Lung microvascular endothelial cell (primary cell): ENCODE measurements around the gene GIPC3. TPM values are rescaled to one million over a fixed set of nuclear protein-coding genes. Genes with fewer than 3 reads are reported as not detected.
"Not testable (repeated sequence)": the region's sequence is repeated elsewhere in the genome, so short reads cannot be mapped to it uniquely, and the experiment has no call there.

ENCODE experiments used
- DNase-seq, 2 donors: peaks; one replicate each; pipeline versions ENCODE4 v3.0.0 to v3.0.0-alpha.2; 2010; ENCODE audit warnings: low read depth in 2 of 2
- total RNA-seq: library from RNA; depleted of rRNA; stranded (reverse); fragments of >200 nt; gene quantifications from 2 replicates; pipeline ENCODE4 v1.2.1, GENCODE V29; 2014

Gene GIPC3
- total RNA-seq, 1 donor from 2014 or later = 0.20 TPM

DNA sequence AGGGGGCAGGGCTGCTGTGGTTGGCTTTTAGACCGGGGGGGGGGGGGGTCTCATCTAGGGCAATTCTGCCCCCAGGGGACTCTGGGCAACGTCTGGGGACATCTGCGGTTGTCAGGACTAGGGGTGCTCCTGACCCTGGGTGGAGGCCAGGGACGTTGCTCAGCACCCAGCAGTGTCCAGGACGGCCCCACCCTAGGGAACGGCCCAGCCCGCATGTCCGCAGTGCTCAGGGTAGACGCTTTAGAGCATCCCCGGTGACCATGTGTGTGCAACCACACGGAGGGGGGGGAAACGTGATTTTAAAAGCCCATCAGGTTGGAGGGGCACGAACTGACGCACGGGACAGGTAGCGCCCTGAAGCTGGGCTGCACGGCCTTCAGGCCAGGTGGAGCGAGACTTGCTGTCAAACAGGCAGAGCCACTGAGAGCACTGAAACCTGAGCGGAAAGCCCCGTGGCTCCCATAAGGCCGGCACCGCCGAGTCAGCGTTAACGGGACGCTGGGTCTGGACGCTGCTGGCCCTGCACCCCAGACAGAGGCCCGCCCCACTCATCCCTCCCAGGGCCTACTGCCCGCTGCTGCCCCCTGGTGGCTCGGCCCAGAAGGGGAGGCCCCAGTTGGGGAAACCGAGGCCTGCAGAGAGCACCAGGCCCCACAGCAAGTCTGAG is 33.0 kb downstream of the GIPC3 start:
- peak; percentile 58 to 77 for DNase-seq

DNA sequence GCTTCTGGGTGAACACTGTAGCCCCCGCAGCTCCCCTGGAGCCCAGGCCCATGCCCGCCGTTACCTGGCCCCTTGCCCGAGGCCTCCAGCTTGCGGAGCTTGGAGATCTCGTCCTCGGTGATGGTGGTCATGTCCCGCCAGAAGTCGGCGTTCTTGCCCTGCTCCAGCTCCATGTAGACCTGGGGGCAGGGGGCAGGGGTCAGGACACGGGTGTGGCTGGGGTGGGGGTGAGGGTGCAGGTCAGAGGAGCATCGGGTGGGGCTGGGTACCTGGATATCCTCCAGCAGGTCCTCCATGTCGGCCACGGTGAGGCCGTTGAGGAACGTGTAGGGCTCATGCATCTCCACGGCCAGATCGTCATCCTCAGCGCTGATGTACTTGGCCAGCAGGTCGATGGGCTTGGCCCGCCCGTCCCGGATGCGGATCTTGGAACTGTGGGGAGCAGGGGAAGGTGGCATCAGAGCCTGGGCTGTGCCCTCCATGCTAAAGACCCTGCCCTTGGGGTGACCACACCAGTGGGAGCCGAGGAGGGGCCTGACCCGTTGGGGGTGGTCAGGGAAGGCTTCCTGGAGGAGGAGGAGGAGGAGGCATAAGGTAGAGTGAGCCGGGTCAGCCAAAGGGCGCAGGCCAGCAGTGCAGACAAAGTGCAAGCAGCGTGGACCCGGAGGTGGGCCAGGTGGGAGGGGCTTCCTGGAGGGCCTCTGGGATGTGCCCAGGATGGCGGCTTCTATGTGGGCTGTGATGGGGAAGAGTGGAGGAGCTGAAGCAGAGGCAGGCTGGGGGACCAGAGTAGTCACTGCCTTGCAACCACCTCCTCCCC is 33.7 kb downstream of the GIPC3 start:
- DNase-seq = no peak

DNA sequence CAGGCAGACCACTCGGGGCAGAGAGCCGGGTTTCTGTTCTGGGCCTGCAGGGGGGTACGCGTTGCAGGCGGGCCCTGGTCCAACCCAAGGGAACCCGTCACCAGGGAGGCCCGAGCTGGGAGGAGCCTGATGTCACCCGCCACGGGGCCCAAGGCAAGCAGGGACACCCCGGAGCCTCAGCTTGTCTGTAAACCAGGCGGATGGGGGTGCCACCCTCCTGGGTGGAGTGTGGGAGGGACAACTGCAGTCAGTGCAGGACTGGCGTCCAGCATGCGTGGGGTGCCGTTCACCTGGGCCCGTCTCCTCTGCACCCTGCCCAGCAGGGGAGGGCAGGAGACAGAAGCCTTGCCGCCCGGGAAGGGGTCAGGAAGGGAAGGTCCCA is 34.3 kb downstream of the GIPC3 start:
- no peak for DNase-seq

GRCh38 chr19:3620145-3620816 is 35.0 kb downstream of the GIPC3 start:
- DNase-seq = no peak

DNA sequence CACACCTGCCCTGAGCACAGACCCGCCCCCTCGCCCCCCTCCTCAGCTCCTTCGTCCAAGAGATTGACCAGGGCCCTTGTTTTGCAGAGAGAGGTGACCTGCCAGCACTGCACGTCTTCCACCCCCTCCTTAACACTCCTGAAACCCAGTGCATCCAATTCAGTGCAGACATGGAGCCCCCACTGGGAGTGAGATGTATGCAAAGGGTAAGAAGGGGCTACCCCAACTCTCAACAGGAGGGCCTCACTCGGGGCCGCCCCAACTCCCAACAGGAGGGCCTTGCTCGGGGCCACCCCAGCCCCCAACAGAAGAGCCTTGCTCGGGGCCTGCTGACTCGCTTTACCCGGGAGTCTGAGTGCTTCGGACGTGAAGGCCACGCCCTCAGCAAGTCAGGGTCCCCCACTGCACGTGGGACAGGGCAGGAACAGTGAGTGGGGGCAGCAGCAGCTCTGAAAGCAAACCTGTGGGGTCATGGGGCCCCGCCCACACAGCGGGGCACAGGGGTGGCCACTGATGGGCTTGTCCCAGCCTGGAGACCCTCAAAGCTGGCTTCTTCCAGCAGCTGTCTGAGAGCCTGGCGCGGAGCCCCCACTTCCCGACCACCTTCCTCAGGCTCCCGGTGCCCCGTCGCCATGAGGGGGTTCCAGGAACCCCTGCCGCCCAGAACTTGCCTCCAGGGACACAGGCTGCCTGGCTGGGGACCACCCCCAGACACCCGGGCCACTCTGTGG is 35.7 kb downstream of the GIPC3 start:
- DNase-seq = no peak

DNA sequence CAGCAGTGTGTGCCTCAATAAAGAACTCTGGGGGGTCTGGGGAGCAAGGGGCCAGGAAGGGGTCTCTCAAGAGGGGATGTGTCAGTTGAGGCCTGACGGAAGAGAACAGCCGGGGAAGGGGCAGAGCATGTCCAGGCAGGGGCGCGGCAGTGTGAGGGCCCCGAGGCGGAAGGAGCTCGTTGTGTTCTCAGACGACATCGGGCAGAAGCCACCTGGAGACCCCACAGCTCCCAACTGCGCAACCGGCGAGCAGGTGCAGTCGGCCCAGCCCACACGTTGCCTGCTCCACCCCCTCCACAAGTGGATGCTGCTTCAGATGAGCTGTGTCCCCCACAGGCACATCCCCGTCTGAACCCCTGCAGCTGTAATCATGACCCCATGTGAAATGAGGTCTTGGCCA is 36.4 kb downstream of the GIPC3 start:
- no peak for DNase-seq

- DNase-seq = no peak
Measured at GRCh38 chr19:3622224-3622623, 36.9 kb downstream of the GIPC3 start.

GRCh38 chr19:3623716-3624115 is 38.4 kb downstream of the GIPC3 start:
- DNase-seq = no peak

- DNase-seq = no peak
Measured at GRCh38 chr19:3625996-3626472, 40.8 kb downstream of the GIPC3 start.

DNA sequence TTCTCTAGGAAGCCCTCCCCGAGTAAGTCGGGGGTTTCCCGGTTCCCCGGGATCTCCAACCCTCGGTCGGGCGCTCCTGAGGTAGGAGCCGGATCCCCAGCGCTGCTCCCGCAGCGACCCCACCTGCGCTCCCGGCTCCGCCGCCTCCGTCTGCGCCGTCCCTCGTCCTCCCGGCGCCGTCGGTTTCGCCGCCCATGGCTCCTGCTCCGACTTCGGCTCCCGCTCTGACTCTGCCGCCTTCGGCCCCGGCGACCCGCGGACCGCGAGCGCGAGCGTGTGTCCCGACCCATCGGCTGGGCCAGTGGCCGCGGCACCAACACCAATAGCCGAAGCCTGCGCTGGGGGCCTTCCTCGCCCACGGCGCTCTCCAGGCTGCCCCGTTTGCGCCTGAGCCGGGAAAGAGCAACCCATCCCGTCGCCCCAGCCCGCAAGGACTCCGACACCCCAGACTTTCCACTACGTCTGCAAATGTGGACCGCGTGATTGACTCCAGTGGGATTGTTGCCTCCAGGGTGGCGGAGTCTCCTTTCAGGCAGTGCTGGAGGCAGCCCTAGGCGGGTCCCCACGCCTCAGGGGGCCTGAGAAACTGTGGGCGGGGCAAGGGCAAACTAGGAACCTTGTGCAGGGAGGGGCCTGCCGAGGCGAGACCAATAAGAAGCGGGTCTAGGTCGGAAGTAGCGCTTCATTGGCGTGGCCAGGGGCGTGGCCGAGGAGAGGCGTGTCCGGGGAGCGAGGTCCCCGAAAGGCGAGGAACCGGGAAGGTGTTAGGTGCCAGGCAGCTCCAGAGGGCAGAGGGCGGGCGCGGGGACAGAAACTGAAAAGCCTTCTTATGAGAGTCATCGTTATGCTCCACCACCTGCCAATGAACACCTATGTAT is 41.4 kb downstream of the GIPC3 start, which contains the start of gene CACTIN:
Gene CACTIN, minus strand, starts transcription at position 318 of the 878 bp plus-strand sequence. Its CDS starts 28 bp downstream, at position 290.
- DNase-seq = peak; percentile 97 to 98

DNA sequence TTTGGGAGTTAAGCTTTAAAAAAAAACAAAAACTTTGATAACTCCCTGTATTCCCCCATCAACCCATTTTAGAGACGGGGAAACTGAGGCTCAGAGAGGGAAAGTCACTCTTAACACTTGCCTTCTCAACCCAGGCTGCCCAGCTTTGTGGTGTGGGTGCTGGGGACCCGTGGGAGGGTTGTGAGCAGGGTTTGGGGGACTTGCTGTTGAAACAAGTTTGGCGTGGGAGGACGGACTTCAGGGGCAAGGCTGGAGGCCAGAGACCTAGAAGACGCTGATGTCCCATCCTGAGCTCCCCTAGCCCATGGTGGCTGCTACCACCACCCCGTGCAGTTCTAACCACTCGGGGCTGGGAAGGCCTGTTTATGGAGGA is 42.1 kb downstream of the GIPC3 start:
- no peak for DNase-seq

GRCh38 chr19:3628766-3629165 is 43.5 kb downstream of the GIPC3 start:
- not testable (repeated sequence) for DNase-seq

DNA sequence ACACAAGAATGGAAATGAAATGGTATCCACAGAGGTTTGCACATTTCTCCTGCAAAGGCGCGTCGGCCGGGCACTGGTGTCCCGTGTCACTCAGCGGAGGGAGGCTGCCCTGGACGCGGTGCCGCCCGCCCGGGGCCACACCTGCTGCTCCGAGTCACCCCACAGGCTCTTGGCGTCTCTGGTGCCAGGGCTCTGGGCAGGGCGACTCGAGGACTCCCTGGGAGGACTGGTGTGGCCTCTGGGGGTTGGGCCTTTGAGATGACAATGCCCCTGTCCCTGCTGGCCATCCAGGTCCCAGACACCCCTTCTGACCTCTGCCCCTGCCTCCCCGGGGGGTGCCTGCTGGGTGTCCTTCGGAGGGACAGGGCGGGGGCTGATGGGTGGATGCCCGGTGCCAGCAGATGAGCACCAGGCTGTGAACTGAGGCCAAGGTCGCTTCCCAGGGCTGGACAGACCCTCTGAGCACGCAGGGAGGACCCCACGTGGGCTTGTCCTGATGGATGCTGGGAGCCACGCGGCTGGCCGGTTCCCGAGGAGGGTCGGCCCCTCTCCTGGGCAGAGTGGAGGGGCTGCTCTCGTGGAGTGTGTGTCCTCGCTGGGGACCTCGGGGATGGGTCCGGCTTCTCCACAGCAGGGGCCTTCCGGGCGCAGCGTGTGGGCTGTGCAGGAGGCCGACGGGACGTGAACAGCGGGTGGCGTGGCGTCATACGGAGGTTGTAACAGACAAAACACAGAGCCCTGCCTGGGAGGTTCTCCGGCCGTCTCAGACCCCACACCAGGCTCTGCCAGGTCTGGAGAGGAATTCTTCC is 46.0 kb downstream of the GIPC3 start:
- DNase-seq = no peak

- no peak for DNase-seq
Measured at GRCh38 chr19:3632098-3632497, 46.8 kb downstream of the GIPC3 start.

DNA sequence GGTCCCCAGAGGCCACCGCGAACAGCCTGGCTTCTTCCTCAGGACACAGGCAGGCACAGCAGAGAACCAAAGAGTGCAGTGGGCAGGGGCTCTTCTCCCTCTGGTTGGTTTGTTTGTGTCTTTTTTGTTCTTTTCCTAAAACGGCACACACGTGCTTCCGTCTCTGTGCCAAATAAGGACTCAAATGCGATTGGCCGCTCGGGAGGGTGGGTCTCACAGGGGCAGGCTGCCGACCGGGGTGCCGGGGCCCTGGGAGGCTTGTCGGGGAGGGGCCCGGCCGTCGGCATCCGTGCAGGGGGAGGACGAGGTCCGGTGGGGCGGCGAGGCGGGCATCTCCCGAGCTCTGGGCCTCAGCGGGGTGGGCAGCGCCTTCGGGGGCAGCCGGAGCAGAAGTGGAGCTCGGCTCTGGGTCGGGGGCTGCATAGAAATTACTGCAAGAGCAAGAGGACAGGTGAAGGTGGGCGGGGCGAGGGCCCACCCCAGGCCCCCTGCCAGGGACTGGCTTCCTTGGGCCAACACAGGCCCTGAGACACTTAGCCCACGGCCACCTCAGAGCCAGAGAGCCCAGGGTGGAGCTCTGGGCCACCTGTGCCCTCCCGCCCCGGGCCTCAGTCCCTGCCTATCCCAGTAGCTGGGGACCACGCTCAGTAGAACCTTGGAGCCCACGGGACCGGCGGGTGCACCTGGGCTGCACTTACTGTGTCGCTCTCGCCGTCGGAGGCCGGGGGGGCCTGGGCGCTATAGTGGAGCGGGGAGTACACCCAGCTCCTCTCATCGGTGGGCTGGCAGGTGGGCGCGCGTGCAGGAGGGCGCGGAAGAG is 47.7 kb downstream of the GIPC3 start:
- no peak for DNase-seq

GRCh38 chr19:3633559-3633988 is 48.3 kb downstream of the GIPC3 start:
- DNase-seq = no peak

GRCh38 chr19:3634496-3635045 is 49.3 kb downstream of the GIPC3 start:
- no peak for DNase-seq

DNA sequence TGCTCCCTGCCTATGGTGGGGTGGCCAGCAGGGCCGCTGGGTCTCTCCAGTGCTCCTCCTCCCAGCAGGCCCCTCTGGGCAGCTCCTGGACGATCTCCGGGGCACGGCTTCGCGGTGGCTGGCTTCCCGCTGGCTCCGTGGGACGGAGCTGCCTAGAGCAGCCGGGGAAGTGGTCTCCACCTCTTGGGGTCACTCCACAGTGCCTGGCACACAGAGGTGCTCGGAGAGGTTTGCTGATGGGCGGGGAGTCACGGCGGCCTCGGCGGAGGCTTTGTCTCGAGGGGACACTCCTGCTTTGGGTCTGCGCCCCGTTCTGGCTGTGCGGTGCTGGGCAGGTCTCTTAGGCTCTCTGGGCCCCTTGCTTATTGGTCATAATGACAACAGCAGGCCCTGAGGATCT is 51.2 kb downstream of the GIPC3 start:
- no peak for DNase-seq

DNA sequence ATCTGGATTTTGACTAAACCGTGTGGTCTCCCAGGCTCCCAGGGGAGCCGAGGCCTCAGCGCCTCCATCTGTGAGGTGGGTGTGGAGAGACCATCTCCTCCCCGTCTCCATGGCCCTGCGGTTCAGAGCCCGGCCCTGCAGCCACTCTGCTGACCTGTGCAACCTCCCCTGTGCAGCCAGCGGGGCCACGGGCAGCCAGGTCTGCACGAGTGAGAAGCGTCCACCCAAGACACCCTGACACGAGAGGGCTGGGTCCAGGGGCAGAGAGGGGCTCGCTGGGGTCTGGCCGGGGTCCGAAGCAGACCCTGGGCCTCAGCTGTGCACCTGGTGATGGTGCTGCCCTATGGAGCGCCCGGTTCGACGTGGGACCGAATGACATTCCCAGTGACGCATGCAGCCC is 51.7 kb downstream of the GIPC3 start:
- DNase-seq = no peak
